T-helper 22 cell (primary cell): ENCODE measurements around the gene SPDYA.
A peak's percentile ranks its signal among the peaks of the same experiment; 100 is the strongest.

Source experiments
- DNase-seq: peaks from one replicate; pipeline ENCODE4 v3.0.0-alpha.2; 2020; ENCODE audit warnings: low read depth

The SPDYA gene

DNA sequence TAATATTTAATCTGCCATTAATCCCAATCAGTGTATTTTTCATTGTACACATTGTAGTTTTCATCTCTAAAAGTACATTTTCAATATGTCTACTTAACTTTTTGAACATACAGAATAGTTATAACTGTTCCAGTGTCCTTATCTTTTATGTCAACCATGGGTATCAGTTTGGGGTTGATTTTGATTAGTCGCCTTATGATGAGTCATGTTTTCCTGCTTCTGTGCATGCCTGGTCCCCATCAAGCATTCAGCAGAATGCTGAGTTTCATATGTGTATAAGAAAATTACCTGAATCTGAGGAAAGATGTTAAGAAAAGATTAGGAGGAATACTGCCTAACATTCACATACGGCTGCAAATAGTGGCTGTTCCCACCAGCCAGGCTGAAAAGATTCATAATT lies 17.7 kb downstream of the SPDYA start:
- DNase-seq = no peak

DNA sequence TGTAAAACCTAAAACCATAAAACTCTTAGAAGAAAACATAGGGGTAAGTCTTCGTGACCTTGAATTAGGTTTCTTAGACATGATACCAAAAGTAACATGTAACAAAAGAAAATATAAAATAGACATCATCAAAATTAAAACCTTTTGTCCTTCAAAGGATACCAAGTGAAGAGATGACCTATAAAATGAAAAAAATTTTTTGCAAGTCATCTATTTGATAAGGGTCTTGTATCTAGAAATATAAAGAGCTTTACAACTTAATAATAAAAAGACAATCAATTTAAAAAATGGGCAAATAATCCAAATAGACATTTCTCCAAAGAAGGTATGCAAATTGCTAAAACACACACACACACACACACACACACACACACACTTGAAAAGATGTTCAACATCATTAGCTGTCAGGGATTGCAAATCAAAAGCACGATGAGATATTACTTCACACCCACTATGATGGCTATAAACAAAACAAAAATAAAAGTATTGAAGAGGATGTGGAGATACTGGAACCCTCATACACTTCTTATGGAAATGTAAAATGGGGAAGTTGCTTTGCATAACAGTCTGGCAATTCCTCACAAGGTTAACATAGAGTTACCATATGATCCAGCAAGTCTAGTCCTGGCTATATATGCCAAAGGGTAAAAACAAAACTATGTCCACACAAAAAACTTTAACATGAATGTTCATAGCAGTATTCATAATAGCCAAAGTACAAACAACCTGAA lies 23.3 kb downstream of the SPDYA start:
- DNase-seq = no peak

DNA sequence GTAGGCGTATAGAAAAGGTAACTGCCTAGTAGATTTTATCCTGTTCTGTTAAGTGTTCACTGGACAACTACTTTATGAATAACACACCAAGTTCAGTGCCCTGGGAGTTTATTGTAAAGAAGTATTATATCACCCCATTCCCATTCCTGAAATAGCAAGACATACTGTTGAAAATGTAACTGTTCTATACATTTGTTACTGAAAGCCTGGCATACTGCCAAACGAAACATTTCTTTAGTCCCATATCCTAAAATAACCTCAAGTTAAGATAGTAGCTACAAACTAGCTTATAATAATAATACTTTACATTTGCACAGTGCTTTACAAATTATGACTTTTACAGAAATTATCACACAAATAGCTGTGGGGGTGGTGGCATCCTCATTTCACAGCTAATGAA lies 25.1 kb downstream of the SPDYA start:
- DNase-seq = no peak

DNA sequence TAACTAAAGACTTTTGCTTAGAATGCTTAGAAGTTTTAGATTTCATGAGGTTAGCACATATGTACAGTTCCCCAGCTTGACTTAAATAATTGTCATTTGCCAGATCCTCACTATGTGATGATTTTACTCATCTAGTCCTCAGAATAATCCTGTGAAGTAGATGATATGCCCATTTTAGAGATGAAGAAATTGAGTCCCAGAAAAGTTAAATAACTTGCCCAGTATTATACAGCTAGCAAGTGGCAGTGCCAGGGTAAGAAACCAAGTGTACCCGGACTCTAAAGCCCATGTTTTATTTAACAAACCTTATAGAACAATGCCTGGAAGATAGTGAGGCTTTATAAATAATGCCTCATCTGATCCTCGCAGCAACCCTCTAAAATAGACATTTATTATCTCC lies 28.3 kb downstream of the SPDYA start:
- DNase-seq = no peak

DNA sequence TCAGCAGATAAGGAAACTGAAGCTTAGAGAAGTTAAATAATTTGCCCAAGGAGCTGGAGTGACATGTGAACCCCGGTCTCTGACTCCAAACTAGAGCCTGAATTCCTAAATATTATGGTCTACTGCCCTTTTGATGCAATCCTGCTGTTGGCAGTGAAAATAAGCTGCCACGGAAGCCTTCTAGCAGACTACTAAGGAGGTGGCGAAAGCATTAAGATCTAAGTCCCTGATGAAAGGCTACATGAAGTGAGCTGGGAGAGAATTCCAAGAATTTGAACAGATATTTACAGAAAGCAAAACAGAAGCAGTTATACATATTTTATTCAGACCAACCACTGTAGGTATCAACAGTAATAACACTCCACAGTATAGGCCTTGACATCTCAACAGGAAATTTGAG lies 31.4 kb downstream of the SPDYA start:
- DNase-seq = no peak

DNA sequence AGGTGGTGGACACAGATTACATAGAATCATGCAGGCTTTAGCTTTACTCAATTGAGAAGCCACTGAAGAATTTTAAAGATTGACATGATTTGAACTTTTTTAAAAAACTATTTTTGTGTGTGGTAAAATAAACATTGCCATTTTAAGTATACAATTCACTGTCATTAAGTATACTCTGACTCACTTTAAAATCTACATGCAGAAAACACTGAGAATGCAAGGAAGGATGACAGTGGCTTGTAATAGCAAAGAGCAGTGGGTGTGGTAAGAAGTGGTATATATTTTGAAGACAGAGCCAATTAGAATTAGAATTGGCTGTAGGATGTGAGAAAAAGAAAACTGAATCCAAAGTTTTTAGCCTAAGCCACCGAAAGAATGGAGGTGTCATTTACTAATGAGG lies 44.6 kb downstream of the SPDYA start:
- DNase-seq = no peak

- no peak for DNase-seq
Measured at GRCh38 chr2:28855977-28856376, 45.3 kb downstream of the SPDYA start.

DNA sequence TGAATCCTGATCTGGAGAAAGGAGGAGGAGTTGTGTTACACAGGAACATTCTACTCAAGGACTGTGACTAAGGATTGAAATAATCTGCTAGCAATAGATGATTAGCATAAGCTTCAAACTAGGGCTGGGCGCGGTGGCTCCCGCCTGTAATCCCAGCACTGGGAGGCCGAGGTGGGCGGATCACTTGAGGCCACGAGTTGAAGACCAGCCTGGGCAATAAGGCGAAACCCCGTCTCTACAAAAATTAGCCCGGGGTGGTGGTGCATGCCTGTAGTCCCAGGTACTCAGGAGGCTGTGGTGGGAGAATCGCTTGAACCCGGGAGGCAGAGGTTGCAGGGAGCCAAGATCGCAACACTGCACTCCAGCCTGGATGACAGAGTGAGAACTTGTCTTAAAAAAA lies 58.0 kb downstream of the SPDYA start:
- no peak for DNase-seq

DNA sequence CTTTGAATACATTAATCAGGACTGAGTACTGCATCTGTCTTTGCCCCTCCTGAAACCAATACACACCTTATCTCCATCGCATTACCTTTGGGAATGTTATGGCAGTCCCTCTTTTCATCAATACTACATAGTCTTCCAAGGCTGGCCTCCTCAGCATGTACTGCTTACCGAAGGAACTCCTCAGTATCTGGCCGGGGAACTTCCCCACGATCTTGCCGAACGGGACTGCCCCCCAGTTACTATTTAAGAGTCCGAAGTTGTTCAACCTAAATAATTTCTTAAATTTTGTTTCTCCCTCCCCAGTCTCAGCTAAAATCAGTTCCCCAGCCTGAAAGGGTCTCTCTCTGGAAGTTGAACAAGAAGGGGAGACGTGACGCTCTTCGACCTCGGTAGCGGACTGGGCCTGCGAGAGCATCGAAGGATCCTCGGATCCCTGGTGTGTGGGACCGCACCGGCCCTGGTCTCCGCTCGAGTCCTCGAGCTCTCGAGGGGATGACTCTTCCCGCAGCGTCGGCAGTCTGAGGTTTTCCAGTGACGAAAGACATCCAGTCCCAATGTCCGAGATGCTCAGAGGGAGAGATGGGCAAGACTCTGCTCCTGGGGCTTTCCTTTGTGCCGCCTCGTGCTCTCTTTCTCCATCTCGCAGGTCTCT lies 59.0 kb downstream of the SPDYA start:
- DNase-seq = no peak

DNA sequence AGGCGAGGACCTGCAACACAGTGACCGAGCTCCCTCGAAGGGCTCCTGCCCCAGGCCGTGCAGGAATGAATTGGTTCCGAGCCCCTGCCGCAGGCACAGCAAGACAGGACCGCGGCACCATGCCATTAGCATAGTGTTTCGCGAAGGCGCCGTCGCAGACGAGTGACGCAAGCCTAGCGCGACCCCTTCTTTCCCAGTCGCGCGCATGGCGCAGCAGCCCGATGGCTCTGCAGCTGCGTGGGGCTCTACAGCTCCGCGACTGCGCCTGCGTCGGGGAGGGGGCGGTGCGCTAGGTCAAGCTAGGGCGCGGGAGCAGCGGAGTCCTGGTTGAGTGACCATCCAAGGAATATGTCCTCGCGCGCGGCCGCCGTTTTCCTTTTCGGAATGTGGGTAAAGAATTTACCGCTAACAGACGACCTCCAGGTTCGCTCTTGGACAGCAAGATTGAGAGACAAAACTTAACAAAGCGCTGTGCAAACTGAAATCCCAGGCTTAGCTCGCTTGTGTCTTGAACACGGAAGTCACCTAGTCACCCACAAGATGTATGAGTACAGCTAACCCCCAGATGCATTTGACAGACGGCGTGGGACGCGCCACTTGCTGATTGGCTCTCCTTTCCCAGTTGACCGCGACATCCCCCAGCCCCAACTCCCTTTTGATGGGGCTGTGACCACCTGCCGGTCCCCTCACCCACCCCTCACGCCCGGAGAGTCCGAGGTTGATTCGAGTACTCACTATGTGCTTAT lies 59.7 kb downstream of the SPDYA start, which contains the start of gene TRMT61B:
TSS of gene TRMT61B (minus strand) at position 164 of the 746 bp plus-strand sequence. CDS start at position 132, 32 bp downstream.
- peak; percentile 92 for DNase-seq

DNA sequence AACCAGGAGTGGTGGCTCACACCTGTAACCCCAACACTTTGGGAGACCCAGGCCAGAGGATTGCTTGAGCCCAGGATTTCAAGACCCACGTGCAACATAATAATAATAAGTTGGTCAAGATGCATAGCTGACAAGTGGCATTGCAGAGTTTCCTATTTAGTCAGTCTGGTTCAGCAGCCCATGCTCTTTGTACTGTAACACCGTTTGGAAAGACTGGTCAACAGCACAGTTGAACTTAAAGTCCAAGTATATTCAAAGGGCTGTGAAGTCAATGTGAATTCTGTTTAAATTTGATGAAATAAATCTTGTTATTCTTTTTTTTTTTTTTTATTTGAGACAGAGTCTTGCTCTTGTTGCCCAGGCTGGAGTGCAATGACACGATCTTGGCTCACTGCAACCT lies 61.0 kb downstream of the SPDYA start:
- no peak for DNase-seq

- no peak for DNase-seq
Measured at GRCh38 chr2:28880193-28880592, 69.6 kb downstream of the SPDYA start.

DNA sequence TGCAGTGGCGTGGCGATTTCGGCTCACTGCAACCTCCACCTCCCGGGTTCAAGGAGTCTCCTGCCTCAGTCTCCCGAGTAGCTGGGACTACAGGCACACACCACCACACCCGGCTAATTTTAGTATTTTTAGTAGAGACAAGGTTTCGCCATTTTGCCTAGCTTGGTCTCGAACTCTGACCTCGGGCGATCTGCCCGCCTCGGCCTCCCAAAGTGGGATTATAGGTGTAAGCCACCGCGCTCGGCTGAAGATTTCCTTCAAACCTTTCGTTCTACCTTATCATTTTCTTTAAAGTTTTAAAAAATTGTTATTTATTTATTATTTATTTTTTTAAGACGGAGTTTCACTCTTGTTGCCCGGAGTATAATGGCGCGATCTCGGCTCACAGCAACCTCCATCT lies 82.9 kb downstream of the SPDYA start:
- DNase-seq = no peak

DNA sequence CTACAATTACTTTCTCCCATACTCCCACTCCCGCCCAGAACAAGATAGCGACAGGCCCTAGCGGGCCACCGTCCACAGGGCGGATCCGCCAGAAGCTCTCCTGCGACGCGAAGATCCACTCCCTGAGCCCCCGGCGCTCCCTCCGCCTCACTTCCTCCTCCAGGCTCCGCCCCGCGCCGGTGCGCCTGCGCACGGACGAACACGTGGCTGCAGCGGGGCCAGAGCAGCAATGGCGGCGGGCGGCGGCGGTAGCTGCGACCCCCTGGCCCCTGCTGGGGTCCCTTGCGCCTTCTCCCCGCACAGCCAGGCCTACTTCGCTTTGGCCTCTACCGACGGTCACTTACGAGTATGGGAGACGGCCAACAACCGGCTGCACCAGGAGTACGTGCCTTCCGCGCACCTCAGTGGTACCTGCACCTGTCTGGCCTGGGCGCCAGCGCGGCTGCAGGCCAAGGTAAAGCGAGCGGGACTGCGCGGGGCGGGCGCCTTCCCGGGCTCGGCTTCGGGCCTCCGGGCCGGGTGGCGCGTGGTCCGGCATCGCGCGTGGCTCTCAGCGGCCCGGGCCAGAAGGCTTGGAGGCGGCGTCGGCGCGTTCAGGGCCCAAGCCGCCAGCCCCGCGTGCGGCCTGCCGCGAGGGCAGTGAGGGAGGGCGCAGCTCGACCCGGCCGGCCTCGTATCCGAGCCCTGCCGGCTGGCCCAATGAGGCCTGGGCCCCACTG lies 84.0 kb downstream of the SPDYA start, which contains the start of gene WDR43:
TSS of gene WDR43 (plus strand) at position 198 of the 719 bp plus-strand sequence. CDS start at position 230, 32 bp downstream.
- peak; percentile 95 for DNase-seq

GRCh38 chr2:28895189-28895893 lies 84.7 kb downstream of the SPDYA start:
- DNase-seq = no peak

DNA sequence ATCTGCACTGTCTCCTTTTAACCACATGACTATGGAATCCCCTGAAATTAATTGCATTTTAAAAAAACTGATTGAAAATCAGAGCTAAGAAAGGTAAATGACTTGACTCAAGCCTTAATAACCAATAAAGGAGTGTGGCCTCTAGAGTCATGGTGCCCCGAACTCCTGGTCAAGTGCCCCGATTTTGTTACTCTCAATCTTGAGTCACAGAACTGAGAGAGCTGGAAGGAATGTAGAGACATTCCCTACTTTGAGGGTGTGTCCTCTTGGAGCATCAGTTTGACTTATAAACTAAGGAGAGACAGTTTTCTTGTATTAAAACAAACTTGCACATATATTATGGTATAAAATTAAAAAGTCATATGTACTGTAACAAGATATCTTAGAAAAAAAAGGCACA lies 86.3 kb downstream of the SPDYA start:
- no peak for DNase-seq

DNA sequence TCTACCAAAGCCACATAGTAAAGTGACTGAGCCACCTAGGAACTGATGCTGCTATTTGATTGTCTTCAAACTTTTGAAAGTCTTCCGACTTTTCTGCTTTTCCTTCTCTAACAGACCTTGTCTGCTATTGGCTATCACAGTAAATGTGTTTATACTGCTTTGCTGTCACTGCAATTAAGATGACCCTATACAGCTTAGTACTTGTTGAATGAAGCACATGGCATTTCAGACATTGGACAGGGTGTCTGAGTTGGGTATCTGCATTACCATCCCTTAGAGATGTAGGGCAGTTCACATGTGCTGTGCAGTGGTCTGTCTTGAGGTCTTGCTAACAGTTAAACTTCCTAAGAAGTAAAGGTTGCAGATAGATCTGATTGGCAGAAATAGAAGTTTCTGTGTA lies 87.4 kb downstream of the SPDYA start:
- no peak for DNase-seq
